Measurements from ENCODE around the gene ZNF688. TPM values are rescaled to one million over a fixed set of nuclear protein-coding genes. Genes with fewer than 3 reads are reported as not detected.
A peak's percentile ranks its signal among the peaks of the same experiment; 100 is the strongest.

Gene ZNF688
- total and polyA plus RNA-seq, 2 of the 13 experiments (the other 11 are each of a cell fraction or from before 2014, with no cell fraction given), result 2.4 to 5.4 TPM

DNA sequence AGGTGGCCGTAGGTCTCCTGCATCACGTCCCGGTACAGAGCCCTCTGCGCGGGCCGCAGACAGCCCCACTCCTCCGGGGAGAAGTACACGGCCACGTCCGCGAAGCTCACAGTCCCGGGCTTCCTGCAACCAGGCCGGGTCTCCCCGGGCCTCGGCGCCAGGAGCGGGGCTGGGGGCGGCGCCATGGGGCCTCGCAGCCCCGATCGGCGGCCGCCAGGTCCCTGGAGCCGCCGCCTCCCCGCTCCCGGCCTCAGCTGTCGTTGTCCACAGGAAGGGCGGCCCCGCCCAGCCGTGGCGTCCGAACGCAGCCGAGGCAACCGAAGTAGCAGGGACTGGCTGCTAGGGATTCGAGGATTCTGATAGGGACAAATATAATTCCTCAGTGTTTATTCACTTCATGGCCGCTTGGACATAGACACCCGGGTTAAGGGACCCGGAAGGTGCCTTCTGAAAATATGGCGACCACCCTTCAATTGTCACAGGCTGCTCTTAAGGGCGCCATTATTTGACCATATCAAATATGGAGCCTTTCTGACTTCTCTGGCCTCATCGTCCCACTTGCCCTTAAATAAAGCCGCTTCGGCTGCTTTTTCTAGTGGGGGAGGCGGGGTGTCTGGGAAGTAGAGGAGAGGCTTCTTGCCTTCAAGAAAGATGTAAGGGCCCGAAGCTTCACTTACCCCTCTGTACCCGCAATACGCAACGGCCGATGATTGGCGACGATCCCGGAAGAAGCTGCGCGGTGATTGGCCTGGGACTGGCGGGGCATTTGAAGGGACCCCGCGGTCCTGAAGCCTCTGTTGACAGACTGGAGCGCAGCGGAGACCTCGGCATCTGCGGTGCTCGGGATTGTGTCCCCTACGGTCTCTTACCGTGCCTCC is at the start of gene ZNF688 (continued):
- TF ChIP-seq, protein P1, sequence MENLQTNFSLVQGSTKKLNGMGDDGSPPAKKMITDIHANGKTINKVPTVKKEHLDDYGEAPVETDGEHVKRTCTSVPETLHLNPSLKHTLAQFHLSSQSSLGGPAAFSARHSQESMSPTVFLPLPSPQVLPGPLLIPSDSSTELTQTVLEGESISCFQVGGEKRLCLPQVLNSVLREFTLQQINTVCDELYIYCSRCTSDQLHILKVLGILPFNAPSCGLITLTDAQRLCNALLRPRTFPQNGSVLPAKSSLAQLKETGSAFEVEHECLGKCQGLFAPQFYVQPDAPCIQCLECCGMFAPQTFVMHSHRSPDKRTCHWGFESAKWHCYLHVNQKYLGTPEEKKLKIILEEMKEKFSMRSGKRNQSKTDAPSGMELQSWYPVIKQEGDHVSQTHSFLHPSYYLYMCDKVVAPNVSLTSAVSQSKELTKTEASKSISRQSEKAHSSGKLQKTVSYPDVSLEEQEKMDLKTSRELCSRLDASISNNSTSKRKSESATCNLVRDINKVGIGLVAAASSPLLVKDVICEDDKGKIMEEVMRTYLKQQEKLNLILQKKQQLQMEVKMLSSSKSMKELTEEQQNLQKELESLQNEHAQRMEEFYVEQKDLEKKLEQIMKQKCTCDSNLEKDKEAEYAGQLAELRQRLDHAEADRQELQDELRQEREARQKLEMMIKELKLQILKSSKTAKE (CRISPR knock-in tag; IDR thresholded peaks at IDR 0.05; ENCODE audit: borderline replicate concordance), result peak; percentile 17; the same call in 1 of the 2 replicates
- TF ChIP-seq ZNF230 (CRISPR knock-in tag; IDR thresholded peaks at IDR 0.05), result peak; percentile 55
- TF ChIP-seq NRL (CRISPR knock-in tag; IDR thresholded peaks at IDR 0.05; ENCODE audit: borderline replicate concordance), result peak; percentile 69
- TF ChIP-seq NFYC (CRISPR knock-in tag; IDR thresholded peaks at IDR 0.05), result peak; percentile 96
- TF ChIP-seq MED13 (CRISPR knock-in tag; IDR thresholded peaks at IDR 0.05), result 0 out of 2 replicates have a peak, but pooled peaks have one; percentile 48
- TF ChIP-seq, protein P2, sequence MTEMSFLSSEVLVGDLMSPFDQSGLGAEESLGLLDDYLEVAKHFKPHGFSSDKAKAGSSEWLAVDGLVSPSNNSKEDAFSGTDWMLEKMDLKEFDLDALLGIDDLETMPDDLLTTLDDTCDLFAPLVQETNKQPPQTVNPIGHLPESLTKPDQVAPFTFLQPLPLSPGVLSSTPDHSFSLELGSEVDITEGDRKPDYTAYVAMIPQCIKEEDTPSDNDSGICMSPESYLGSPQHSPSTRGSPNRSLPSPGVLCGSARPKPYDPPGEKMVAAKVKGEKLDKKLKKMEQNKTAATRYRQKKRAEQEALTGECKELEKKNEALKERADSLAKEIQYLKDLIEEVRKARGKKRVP (CRISPR knock-in tag; IDR thresholded peaks at IDR 0.05), result peak in 1 of 2 experiments; percentile 65; a peak in 2 of 4 replicates
- peak; percentile 54 for TF ChIP-seq FOXA3 (CRISPR knock-in tag; IDR thresholded peaks at IDR 0.05)
- peak; percentile 66; the same call in 1 of the 2 replicates for TF ChIP-seq EED (CRISPR knock-in tag; IDR thresholded peaks at IDR 0.05)
- peak; percentile 46; the same call in 1 of the 2 replicates for TF ChIP-seq YEATS2 (CRISPR knock-in tag; IDR thresholded peaks at IDR 0.05; ENCODE audit: borderline replicate concordance)
- peak; percentile 43; the same call in 1 of the 2 replicates for TF ChIP-seq ZNF879 (CRISPR knock-in tag; IDR thresholded peaks at IDR 0.05)
- TF ChIP-seq, protein P3, sequence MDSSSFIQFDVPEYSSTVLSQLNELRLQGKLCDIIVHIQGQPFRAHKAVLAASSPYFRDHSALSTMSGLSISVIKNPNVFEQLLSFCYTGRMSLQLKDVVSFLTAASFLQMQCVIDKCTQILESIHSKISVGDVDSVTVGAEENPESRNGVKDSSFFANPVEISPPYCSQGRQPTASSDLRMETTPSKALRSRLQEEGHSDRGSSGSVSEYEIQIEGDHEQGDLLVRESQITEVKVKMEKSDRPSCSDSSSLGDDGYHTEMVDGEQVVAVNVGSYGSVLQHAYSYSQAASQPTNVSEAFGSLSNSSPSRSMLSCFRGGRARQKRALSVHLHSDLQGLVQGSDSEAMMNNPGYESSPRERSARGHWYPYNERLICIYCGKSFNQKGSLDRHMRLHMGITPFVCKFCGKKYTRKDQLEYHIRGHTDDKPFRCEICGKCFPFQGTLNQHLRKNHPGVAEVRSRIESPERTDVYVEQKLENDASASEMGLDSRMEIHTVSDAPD (CRISPR knock-in tag; IDR thresholded peaks at IDR 0.05), result no peak
- TF ChIP-seq FOXA1 (IDR thresholded peaks at IDR 0.05), result no peak
- peak; percentile 92 for TF ChIP-seq FOXA1 (CRISPR knock-in tag; IDR thresholded peaks at IDR 0.05)
- TF ChIP-seq, protein P4, sequence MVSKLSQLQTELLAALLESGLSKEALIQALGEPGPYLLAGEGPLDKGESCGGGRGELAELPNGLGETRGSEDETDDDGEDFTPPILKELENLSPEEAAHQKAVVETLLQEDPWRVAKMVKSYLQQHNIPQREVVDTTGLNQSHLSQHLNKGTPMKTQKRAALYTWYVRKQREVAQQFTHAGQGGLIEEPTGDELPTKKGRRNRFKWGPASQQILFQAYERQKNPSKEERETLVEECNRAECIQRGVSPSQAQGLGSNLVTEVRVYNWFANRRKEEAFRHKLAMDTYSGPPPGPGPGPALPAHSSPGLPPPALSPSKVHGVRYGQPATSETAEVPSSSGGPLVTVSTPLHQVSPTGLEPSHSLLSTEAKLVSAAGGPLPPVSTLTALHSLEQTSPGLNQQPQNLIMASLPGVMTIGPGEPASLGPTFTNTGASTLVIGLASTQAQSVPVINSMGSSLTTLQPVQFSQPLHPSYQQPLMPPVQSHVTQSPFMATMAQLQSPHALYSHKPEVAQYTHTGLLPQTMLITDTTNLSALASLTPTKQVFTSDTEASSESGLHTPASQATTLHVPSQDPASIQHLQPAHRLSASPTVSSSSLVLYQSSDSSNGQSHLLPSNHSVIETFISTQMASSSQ (IDR thresholded peaks at IDR 0.05; ENCODE audit: low read depth), result no peak
- TF ChIP-seq, protein P4 (CRISPR knock-in tag; IDR thresholded peaks at IDR 0.05; ENCODE audit: borderline replicate concordance), result 0 out of 2 replicates have a peak, but pooled peaks have one; percentile 12
- peak; percentile 71 for TF ChIP-seq PHF20 (CRISPR knock-in tag; IDR thresholded peaks at IDR 0.05)
- TF ChIP-seq ZNF234 (CRISPR knock-in tag; conservative IDR thresholded peaks at IDR 0.05), result peak; percentile 54; the same call in 1 of the 2 replicates
- TF ChIP-seq SRY (CRISPR knock-in tag; IDR thresholded peaks at IDR 0.05), result 0 out of 2 replicates have a peak, but pooled peaks have one; percentile 64
- no peak for TF ChIP-seq NFE2L2 (IDR thresholded peaks at IDR 0.05; ENCODE audit: low read length)
- TF ChIP-seq PAWR (CRISPR knock-in tag; IDR thresholded peaks at IDR 0.05; ENCODE audit: borderline replicate concordance), result no peak
- 0 out of 2 replicates have a peak, but pooled peaks have one; percentile 19 for TF ChIP-seq ZNF549 (CRISPR knock-in tag; IDR thresholded peaks at IDR 0.05)

Measured in HepG2 (cell line).